Measurements from ENCODE around the gene FRYL. TPM values are rescaled to one million over a fixed set of nuclear protein-coding genes. Genes with fewer than 3 reads are reported as not detected.
A peak's percentile ranks its signal among the peaks of the same experiment; 100 is the strongest.

The FRYL gene
- total RNA-seq, 1 donor from 2014 or later, result 93.3 TPM

GRCh38 chr4:48786549-48786948, 6.5 kb upstream of the FRYL start:
- H3K36me3 Mint-ChIP-seq (ENCODE audit: low read depth, unreplicated experiment), result no peaks in the 10 kb centered on the region
- peaks cover 1% of the 10 kb centered on the region for H3K27me3 Mint-ChIP-seq (ENCODE audit: unreplicated experiment)
- no peak overlapping the region for H3K27ac Mint-ChIP-seq (ENCODE audit: unreplicated experiment)
- H3K4me3 Mint-ChIP-seq (ENCODE audit: unreplicated experiment), result no peak overlapping the region
- no peaks in the 10 kb centered on the region for H3K9me3 Mint-ChIP-seq (ENCODE audit: unreplicated experiment)
- TF ChIP-seq CTCF (IDR thresholded peaks at IDR 0.05; ENCODE audit: unreplicated experiment), result no peak
- H3K4me1 Mint-ChIP-seq (ENCODE audit: unreplicated experiment), result peaks cover 4% of the 10 kb centered on the region
- no peak for DNase-seq (ENCODE audit: low spot score)

GRCh38 chr4:48785302-48785701, 5.2 kb upstream of the FRYL start:
- peaks cover 5% of the 10 kb centered on the region for H3K27me3 Mint-ChIP-seq (ENCODE audit: unreplicated experiment)
- H3K36me3 Mint-ChIP-seq (ENCODE audit: low read depth, unreplicated experiment), result peaks cover 3% of the 10 kb centered on the region
- DNase-seq (ENCODE audit: low spot score), result no peak
- peaks cover 14% of the 10 kb centered on the region for H3K4me1 Mint-ChIP-seq (ENCODE audit: unreplicated experiment)
- no peaks in the 10 kb centered on the region for H3K9me3 Mint-ChIP-seq (ENCODE audit: unreplicated experiment)
- no peak overlapping the region for H3K4me3 Mint-ChIP-seq (ENCODE audit: unreplicated experiment)
- no peak for TF ChIP-seq CTCF (IDR thresholded peaks at IDR 0.05; ENCODE audit: unreplicated experiment)
- H3K27ac Mint-ChIP-seq (ENCODE audit: unreplicated experiment), result no peak overlapping the region

GRCh38 chr4:48781968-48782367, 1.9 kb upstream of the FRYL start:
- Mint-ChIP-seq H3K27me3 (ENCODE audit: unreplicated experiment) (peaks cover 13% of the 10 kb centered on the region), H3K27ac (ENCODE audit: unreplicated experiment) (no peak overlapping the region), H3K4me3 (ENCODE audit: unreplicated experiment) (no peak overlapping the region), H3K36me3 (ENCODE audit: low read depth, unreplicated experiment) (peaks cover 14% of the 10 kb centered on the region), H3K4me1 (ENCODE audit: unreplicated experiment) (peaks cover 29% of the 10 kb centered on the region), H3K9me3 (ENCODE audit: unreplicated experiment) (no peaks in the 10 kb centered on the region)
- TF ChIP-seq CTCF (IDR thresholded peaks at IDR 0.05; ENCODE audit: unreplicated experiment), result no peak
- no peak for DNase-seq (ENCODE audit: low spot score)

GRCh38 chr4:48780865-48781214, 761 bp upstream of the FRYL start:
- Mint-ChIP-seq H3K4me3 (ENCODE audit: unreplicated experiment) (peak overlapping the region; percentile 96), H3K36me3 (ENCODE audit: low read depth, unreplicated experiment) (peaks cover 14% of the 10 kb centered on the region), H3K4me1 (ENCODE audit: unreplicated experiment) (peaks cover 37% of the 10 kb centered on the region), H3K27ac (ENCODE audit: unreplicated experiment) (peak overlapping the region; percentile 95), H3K27me3 (ENCODE audit: unreplicated experiment) (peaks cover 13% of the 10 kb centered on the region), H3K9me3 (ENCODE audit: unreplicated experiment) (no peaks in the 10 kb centered on the region)
- no peak for DNase-seq (ENCODE audit: low spot score)
- TF ChIP-seq CTCF (IDR thresholded peaks at IDR 0.05; ENCODE audit: unreplicated experiment), result no peak

GRCh38 chr4:48779095-48779997, 733 bp downstream of the FRYL start:
- H3K4me1 Mint-ChIP-seq (ENCODE audit: unreplicated experiment), result peaks cover 43% of the 10 kb centered on the region
- H3K27me3 Mint-ChIP-seq (ENCODE audit: unreplicated experiment), result peaks cover 13% of the 10 kb centered on the region
- no peaks in the 10 kb centered on the region for H3K9me3 Mint-ChIP-seq (ENCODE audit: unreplicated experiment)
- peak overlapping the region; percentile 96 for H3K27ac Mint-ChIP-seq (ENCODE audit: unreplicated experiment)
- no peak for TF ChIP-seq CTCF (IDR thresholded peaks at IDR 0.05; ENCODE audit: unreplicated experiment)
- H3K36me3 Mint-ChIP-seq (ENCODE audit: low read depth, unreplicated experiment), result peaks cover 14% of the 10 kb centered on the region
- peak; percentile 73 for DNase-seq (ENCODE audit: low spot score)
- H3K4me3 Mint-ChIP-seq (ENCODE audit: unreplicated experiment), result peak overlapping the region; percentile 99

Data from endothelial cell (in vitro differentiated cells).